ENCODE measurements around the gene PDXK.

DNA sequence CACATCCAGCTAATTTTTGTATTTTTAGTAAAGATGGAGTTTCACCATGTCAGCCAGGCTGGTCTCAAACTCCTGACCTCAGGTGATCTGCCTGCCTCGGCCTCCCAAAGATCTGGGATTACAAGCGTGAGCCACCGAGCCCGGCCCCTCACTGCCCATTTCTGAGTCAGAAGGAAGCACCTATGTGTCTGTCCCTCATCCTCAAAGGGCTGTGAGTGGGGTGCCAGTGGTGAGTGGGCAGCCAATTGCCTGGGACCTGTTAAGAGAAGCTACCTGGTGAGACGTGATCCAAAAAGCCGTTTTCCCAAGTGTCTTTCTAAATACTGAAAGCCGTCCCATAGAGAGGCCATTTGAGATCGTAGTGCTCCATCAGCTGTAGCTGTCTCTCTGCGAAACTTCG is 27.1 kb upstream of the PDXK start:
- TF ChIP-seq POLR2A (IDR thresholded peaks at IDR 0.05) (no peak), POLR2AphosphoS5 (IDR thresholded peaks at IDR 0.05) (no peak), EP300 (IDR thresholded peaks at IDR 0.05) (no peak)
- TF ChIP-seq, protein P1, sequence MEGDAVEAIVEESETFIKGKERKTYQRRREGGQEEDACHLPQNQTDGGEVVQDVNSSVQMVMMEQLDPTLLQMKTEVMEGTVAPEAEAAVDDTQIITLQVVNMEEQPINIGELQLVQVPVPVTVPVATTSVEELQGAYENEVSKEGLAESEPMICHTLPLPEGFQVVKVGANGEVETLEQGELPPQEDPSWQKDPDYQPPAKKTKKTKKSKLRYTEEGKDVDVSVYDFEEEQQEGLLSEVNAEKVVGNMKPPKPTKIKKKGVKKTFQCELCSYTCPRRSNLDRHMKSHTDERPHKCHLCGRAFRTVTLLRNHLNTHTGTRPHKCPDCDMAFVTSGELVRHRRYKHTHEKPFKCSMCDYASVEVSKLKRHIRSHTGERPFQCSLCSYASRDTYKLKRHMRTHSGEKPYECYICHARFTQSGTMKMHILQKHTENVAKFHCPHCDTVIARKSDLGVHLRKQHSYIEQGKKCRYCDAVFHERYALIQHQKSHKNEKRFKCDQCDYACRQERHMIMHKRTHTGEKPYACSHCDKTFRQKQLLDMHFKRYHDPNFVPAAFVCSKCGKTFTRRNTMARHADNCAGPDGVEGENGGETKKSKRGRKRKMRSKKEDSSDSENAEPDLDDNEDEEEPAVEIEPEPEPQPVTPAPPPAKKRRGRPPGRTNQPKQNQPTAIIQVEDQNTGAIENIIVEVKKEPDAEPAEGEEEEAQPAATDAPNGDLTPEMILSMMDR (IDR thresholded peaks at IDR 0.05): no peak

All from sigmoid colon (tissue), 4 donors.